Common myeloid progenitor, CD34-positive (primary cell): ENCODE results near the gene DRC1.

ENCODE experiments used
- CTCF ChIA-PET: fragments of 350-600 bp; sonication (Branson Sonifier 250); formaldehyde crosslinking; loops from one replicate; lab custom pipeline; 2021; ENCODE audit warnings: antibody characterized with exemption; lab: Charles Lee
- POLR2A ChIA-PET: fragments of 350-600 bp; sonication (Branson Sonifier 250); formaldehyde crosslinking; loops from one replicate; lab custom pipeline; 2021; ENCODE audit warnings: antibody characterized with exemption; lab: Charles Lee
- DNase-seq, 3 donors: peaks; one replicate each; pipeline versions ENCODE4 v3.0.0 to v3.0.0-alpha.2; 2013
- H3K27ac ChIP-seq, 2 experiments: 1 replicate in 1 of 2; 2 replicates in 1 of 2; pipeline ENCODE4 v1.7.0; 2013; ENCODE audit warnings: inconsistent platforms in 2 of 2, low read length in 2 of 2, mild to moderate bottlenecking in 2 of 2, low read depth in 1 of 2, moderate library complexity in 1 of 2; ENCODE audit not compliant: severe bottlenecking in 2 of 2, insufficient read depth in 1 of 2, poor library complexity in 1 of 2
- H3K27me3 ChIP-seq, 5 experiments: replicated peaks in 2 of 5; 1 replicate in 3 of 5; 2 replicates in 2 of 5; pipeline versions ENCODE4 v1.6.1 to v1.7.0; 2013; ENCODE audit warnings: low read length in 4 of 5, mild to moderate bottlenecking in 2 of 5, moderate library complexity in 2 of 5, inconsistent platforms in 1 of 5; ENCODE audit not compliant: insufficient read depth in 5 of 5, control insufficient read depth in 4 of 5
- H3K36me3 ChIP-seq, 4 experiments: 1 replicate in 2 of 4; 2 replicates in 2 of 4; pipeline versions ENCODE4 v1.6.1 to v1.7.0; 2013; ENCODE audit warnings: low read length in 3 of 4, control low read depth in 1 of 4, mild to moderate bottlenecking in 1 of 4; ENCODE audit not compliant: control insufficient read depth in 4 of 4, insufficient read depth in 4 of 4
- H3K4me1 ChIP-seq, 4 experiments: 1 replicate in 3 of 4; 2 replicates in 1 of 4; pipeline versions ENCODE4 v1.6.1 to v1.7.1; 2013; ENCODE audit warnings: low read length in 3 of 4, mild to moderate bottlenecking in 3 of 4, control low read depth in 1 of 4, inconsistent platforms in 1 of 4, moderate library complexity in 1 of 4; ENCODE audit not compliant: control insufficient read depth in 4 of 4, insufficient read depth in 4 of 4; ENCODE audit errors: control extremely low read depth in 1 of 4
- H3K4me3 ChIP-seq, 7 experiments: 1 replicate in 4 of 7; 2 replicates in 3 of 7; pipeline versions ENCODE4 v1.5.1 to v1.7.0; 2013; ENCODE audit warnings: mild to moderate bottlenecking in 7 of 7, low read length in 6 of 7, moderate library complexity in 6 of 7, inconsistent platforms in 2 of 7, low read depth in 2 of 7, control low read depth in 1 of 7; ENCODE audit not compliant: insufficient read depth in 4 of 7, control insufficient read depth in 1 of 7; ENCODE audit errors: extremely low read depth in 1 of 7
- H3K9me3 ChIP-seq, 5 experiments: 1 replicate in 4 of 5; 2 replicates in 1 of 5; pipeline versions ENCODE4 v1.6.1 to v1.7.1; 2013; ENCODE audit warnings: low read length in 4 of 5, mild to moderate bottlenecking in 2 of 5, inconsistent platforms in 1 of 5, low read depth in 1 of 5, moderate library complexity in 1 of 5; ENCODE audit not compliant: control insufficient read depth in 4 of 5, insufficient read depth in 2 of 5; ENCODE audit errors: control extremely low read depth in 1 of 5
- WGBS: methylation state at CpG from one replicate; pipeline ENCODE4 v1.1.5; 2013; ENCODE audit not compliant: insufficient coverage; 5-methylcytosine and 5-hydroxymethylcytosine counted together

DRC1 gene

DNA sequence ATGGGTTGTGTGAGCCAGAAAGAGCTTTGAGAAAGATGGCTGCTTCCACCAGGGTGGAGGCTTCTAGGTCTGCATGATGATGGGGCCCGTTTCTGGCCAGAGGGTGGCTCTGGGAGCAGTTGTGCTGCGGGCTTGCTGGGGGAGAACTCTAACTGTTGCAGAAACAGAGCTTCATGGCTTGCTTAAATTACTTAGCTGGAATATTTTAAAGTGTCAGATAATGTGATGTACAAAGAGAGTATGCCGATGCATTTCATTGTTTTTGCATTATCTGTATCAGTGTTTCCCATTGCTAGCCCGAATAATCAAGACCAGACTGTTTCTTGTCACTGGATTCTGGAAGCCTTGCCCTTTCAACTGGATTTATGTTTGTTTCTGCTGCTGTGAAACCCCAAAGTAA lies 6.3 kb upstream of the DRC1 start:
- no peak overlapping the region for H3K4me3 ChIP-seq
- ChIA-PET POLR2A (no interaction called here), CTCF (no interaction called here)
- no peaks in the 10 kb centered on the region for H3K27me3 ChIP-seq
- H3K27ac ChIP-seq = no peak overlapping the region
- H3K36me3 ChIP-seq = peaks cover 5 to 32% (median 9%) of the 10 kb centered on the region in 4 experiments
- 72% methylated on average over 4 of the region's 4 CpGs for WGBS
- peaks cover 0 to 15% (median 1%) of the 10 kb centered on the region in 4 experiments for H3K4me1 ChIP-seq
- no peak for DNase-seq
- H3K9me3 ChIP-seq = no peaks in the 10 kb centered on the region

GRCh38 chr2:26396734-26397298 lies 4.9 kb upstream of the DRC1 start:
- H3K36me3 ChIP-seq = peaks cover 2 to 25% (median 6%) of the 10 kb centered on the region in 4 experiments
- ChIA-PET POLR2A (no interaction called here), CTCF (interaction anchor here (0.7 kb wide), 1 partner anchor 38 kb away, joined by 4 read pairs; no protein-coding TSS in a partner anchor)
- no peak overlapping the region for H3K27ac ChIP-seq
- peaks cover 0 to 24% (median 7%) of the 10 kb centered on the region in 4 experiments for H3K4me1 ChIP-seq
- DNase-seq = no peak
- WGBS = 98% methylated on average over 5 of the region's 5 CpGs
- peaks cover 0 to 6% (median 1%) of the 10 kb centered on the region in 5 experiments for H3K27me3 ChIP-seq
- no peaks in the 10 kb centered on the region for H3K9me3 ChIP-seq
- H3K4me3 ChIP-seq = no peak overlapping the region

GRCh38 chr2:26399771-26400376 lies 1.8 kb upstream of the DRC1 start:
- Histone ChIP-seq H3K4me1 (peaks cover 0 to 25% (median 8%) of the 10 kb centered on the region in 4 experiments), H3K36me3 (peaks cover 0 to 5% (median 2%) of the 10 kb centered on the region in 4 experiments), H3K27ac (no peak overlapping the region), H3K9me3 (no peaks in the 10 kb centered on the region), H3K4me3 (no peak overlapping the region), H3K27me3 (peaks cover 0 to 14% (median 3%) of the 10 kb centered on the region in 5 experiments)
- WGBS = 59% methylated on average over 3 of the region's 4 CpGs
- ChIA-PET CTCF (interaction anchor here (1.3 to 1.6 kb wide), 2 partner anchors 17 to 69 kb away, joined by 3 to 4 read pairs; no protein-coding TSS in a partner anchor), POLR2A (no interaction called here)
- no peak for DNase-seq

GRCh38 chr2:26400723-26401122 lies 997 bp upstream of the DRC1 start:
- DNase-seq = no peak
- 93% methylated on average over 3 of the region's 5 CpGs for WGBS
- H3K4me3 ChIP-seq = no peak overlapping the region
- POLR2A ChIA-PET = no interaction called here
- peaks cover 0 to 2% (median 0%) of the 10 kb centered on the region in 4 experiments for H3K36me3 ChIP-seq
- peaks cover 0 to 25% (median 8%) of the 10 kb centered on the region in 4 experiments for H3K4me1 ChIP-seq
- H3K9me3 ChIP-seq = no peaks in the 10 kb centered on the region
- H3K27ac ChIP-seq = no peak overlapping the region
- H3K27me3 ChIP-seq = peaks cover 0 to 14% (median 3%) of the 10 kb centered on the region in 5 experiments
- CTCF ChIA-PET = interaction anchor here (1.3 to 1.4 kb wide), 2 partner anchors 9 to 70 kb away, joined by 3 read pairs; no protein-coding TSS in a partner anchor

DNA sequence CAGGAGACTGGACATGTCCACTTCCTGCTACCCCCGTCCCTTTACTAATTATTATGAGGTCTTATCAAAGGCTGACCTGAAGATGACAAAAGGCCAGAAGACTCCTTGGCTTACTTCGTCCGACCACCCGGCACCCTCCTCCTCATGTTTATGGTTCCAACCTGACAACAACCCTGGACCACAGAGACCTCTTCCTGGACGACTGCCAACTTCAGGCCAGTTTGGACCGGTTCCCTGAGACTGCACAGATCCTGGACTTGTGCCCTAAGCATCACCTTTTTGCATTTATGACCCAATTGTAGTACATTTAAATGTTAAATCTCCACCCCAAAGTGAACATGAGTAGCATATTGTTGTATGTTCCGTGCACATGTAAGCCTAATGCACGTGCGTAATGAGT lies 5.8 kb downstream of the DRC1 start:
- DNase-seq = no peak
- no peak overlapping the region for H3K27ac ChIP-seq
- ChIA-PET POLR2A (no interaction called here), CTCF (interaction anchor here (1.0 to 1.3 kb wide), 2 partner anchors 30 to 63 kb away, joined by 3 read pairs; no protein-coding TSS in a partner anchor)
- no peak overlapping the region for H3K4me3 ChIP-seq
- H3K36me3 ChIP-seq = no peaks in the 10 kb centered on the region
- peaks cover 0 to 3% (median 0%) of the 10 kb centered on the region in 5 experiments for H3K27me3 ChIP-seq
- peaks cover 0 to 8% (median 4%) of the 10 kb centered on the region in 4 experiments for H3K4me1 ChIP-seq
- H3K9me3 ChIP-seq = no peaks in the 10 kb centered on the region
- WGBS = 88% methylated on average over 8 of the region's 9 CpGs

GRCh38 chr2:26409785-26410184 lies 8.1 kb downstream of the DRC1 start:
- no CpG with 5 or more reads among the region's 1 CpG for WGBS
- ChIA-PET POLR2A (no interaction called here), CTCF (no interaction called here)
- Histone ChIP-seq H3K27ac (no peak overlapping the region), H3K4me3 (no peak overlapping the region), H3K9me3 (no peaks in the 10 kb centered on the region), H3K4me1 (peaks cover 0 to 8% (median 4%) of the 10 kb centered on the region in 4 experiments), H3K36me3 (no peaks in the 10 kb centered on the region), H3K27me3 (no peaks in the 10 kb centered on the region)
- DNase-seq = no peak

DNA sequence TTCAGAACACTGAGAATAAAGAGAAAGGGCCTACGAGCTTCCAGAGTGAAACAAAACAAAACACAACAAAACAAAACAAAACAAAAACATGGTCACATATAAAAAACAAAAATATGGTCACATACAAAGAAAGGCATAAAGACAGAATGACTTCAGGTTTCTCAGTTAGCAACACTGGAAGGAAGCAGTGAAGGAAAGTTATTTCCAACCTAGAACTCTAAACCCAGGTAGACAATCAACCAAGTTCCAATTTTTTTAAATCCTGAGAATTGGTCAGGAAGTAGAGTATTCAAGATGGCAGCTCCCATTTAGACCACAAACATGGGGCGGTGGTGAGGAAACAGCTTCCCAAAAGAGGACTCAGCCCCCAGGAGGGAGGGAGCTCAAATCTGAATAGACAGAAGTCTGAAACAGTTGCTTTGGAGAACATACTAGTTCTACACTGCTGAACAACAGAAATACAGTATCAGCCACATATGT lies 9.1 kb downstream of the DRC1 start:
- ChIA-PET CTCF (no interaction called here), POLR2A (no interaction called here)
- Histone ChIP-seq H3K36me3 (no peaks in the 10 kb centered on the region), H3K9me3 (no peaks in the 10 kb centered on the region), H3K27ac (peak overlapping the region in 1 of 2 experiments; percentile 4), H3K4me3 (no peak overlapping the region), H3K27me3 (no peaks in the 10 kb centered on the region), H3K4me1 (peaks cover 0 to 8% (median 4%) of the 10 kb centered on the region in 4 experiments)
- DNase-seq = no peak
- no CpG with 5 or more reads among the region's 2 CpGs for WGBS
